Nucleus accumbens (tissue), 56 donors: ENCODE data around the gene CFAP45.

Experiments used
- DNase-seq, 56 donors: peaks; one replicate each; lab custom pipeline; 2025; lab: John Stamatoyannopoulos, UW

CFAP45 gene

GRCh38 chr1:159859767-159860322 lies 40.1 kb downstream of the CFAP45 start:
- DNase-seq = no peak

DNA sequence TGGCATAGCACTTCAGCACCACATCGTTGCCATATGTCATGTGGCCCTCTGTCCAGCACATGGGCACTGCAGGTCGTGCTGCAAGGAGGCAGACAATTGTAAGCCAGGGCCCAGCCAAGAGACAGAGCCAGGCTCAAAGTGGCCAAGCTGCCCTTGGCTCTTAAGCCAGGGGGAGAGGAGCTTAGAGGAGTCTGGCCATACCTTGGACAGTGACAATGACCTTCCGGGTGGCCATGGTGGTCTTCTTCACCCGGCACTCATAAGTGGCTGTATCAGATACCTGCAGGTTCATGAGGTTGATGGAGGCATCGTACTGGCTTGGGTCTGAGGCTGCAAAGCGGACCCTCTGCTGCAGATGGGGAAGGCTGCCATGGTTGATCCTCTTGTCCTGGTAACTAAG lies 42.1 kb downstream of the CFAP45 start:
- no peak for DNase-seq

- DNase-seq = peak in 2 of 56 donors; percentile 3 to 4
These were observed 43.4 kb downstream of the CFAP45 start for GRCh38 chr1:159856576-159856975.

GRCh38 chr1:159855709-159856108 lies 44.3 kb downstream of the CFAP45 start:
- no peak for DNase-seq

DNA sequence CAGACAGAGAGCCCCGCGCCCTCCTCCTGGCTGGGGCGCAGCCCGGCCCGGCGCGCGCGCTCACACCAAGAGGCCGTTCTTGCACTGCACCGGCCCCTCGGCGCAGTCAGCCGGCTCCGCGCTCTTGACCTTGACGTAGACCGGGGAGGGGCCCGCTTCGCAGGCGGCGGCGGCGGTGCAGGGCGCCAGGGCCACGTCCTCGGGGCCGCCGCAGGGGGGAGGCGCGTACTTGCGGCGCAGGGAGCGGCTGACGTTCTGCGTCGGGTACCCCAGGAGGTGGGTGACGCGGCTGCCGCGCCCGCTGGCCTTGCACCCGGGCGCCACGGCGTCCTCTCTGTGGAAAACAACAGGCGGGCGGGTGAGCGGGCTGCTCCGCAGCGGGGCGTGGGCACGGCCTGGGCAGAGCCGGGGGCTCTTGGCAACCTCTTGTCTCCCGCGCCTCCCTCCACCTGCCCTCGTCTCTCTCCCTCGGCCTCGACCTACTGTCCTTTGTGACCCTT lies 45.2 kb downstream of the CFAP45 start:
- DNase-seq = peak in 55 of 56 donors; percentile 25 to 88 (median 69)

- DNase-seq = peak in 53 of 56 donors; percentile 11 to 82 (median 52)
These were observed 45.8 kb downstream of the CFAP45 start for GRCh38 chr1:159854116-159854692.

- no peak for DNase-seq
These were observed 46.4 kb downstream of the CFAP45 start for GRCh38 chr1:159853417-159854115.

DNA sequence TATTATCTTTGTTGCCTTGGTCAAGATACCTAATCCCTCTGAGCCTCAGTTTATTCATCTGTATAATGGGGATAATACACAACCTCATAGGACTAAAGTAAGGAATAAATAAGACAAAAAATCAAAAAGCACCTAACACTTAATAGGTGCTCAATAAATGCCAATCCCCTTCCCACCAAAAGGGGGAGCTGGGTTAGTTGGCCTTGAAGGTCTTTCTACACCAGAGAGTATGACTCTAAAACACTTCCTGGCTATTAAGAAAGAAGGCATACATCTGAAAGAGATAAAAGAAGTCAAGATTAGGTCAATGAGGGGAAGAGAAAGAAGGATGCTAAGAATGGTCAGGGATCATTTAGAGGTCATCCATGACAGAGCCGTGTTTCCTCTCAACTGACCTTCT lies 48.6 kb downstream of the CFAP45 start:
- no peak for DNase-seq

DNA sequence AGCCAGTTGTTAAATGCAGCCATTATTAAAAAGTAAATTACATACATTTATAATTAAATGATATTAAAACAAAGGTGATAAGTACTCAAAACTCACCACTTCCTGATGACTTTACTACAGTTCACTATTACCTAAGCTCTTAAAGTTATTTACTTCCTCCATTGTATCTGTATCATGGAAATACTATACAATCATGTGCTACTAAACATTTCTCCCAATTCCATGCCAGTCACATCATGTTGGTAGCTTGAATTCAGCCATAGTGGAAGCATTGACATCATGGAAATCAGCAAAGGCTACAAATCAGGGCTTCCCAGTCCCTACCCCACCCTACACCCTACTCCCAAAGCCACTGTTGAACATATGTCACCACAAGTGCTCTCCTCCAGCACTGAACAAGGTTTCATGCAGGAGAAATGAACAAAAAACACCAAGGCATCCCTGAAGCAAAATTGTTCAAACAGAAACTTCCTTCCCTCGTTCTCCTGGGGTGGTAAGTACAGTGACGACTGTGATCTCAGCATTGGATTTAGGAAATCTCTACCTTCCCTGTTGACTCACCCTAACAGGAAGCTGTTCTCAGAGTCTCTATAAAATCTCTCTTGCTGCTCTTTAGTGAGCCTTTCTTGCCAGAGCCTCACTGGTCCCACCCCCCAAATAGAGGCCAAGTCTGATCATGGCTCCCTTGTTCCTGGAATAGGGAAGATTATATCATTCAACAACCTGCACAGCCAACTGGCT lies 50.2 kb downstream of the CFAP45 start:
- DNase-seq = no peak

DNA sequence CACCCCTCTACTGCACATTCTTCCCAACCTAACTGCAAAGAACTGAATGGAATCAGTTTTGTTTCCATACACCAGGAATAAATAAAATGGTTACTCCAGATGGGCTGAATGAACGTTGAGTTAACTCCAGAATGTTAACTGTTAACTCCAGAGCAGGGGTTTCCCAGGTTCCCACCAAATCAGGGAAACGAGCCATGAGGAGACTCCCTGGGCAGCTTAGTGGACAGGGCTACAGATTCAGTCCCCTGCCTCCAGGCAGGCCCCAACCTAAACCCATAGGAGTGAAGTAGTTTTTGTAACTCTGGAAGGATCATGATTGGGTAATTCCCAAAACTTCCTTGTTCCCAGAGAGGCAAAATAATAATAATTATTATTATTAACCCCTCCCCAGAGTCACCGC lies 51.6 kb downstream of the CFAP45 start:
- DNase-seq = no peak

- DNase-seq = no peak
These were observed 52.7 kb downstream of the CFAP45 start for GRCh38 chr1:159847231-159847630.

DNA sequence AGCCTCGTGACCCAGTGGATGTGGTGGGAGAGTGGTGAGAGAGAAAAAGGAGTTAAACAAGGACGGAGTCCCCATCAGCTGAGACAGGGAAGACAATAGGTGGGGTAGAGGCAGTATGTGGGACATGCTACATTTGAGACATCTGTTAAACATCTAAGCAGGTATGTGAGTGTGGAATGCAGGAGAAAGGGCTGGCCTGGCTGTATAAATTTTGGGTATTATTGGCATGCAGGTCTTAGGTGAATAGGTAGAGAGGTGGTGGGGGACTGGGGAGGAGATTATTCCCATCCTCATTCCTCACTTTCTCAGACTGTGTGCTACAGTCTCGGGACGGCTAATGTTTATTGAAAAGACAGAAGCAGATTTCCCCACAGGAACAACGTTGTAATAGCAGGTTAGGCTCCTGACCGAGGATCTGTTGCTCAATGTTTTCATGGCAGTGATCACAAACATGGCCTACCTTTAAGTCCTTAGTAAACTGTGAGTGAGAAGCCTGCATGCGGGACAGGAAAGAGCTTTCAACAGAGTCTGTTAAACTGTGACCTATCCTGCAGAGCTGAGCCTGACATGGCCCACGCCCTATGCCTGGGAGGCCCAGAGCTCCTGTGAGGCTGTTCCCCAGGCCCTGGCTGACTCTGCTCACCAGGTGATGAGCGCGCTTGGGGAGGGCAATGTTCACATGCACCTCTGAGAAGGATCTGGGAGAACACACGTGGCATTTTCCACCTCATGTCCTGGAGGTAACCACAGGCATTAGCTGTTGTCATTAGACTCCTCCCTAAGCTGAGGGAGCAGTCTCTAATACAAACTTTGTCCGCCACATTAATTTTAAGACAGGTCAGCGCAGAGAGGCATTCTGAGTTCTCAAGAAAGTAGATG lies 54.0 kb downstream of the CFAP45 start:
- DNase-seq = no peak

DNA sequence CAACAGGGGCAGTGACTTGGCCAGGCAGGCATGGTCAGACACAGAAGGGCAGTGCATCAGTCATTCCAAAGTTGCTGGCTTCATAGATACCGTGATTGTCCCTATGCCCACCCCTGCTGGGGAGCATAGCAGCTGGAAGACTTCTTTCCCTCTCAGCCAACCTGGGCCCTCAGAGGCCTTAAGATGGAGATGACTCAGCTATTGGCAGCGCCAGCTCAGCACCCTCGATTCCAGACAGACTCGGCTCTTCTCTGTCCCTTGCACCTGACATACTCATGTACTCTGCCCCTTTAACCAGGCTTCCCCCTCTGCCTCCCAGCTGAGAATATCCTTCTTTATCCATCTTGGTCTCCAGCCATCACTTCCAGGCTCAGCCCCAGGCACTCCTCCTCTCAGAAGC lies 56.5 kb downstream of the CFAP45 start:
- DNase-seq = no peak

DNA sequence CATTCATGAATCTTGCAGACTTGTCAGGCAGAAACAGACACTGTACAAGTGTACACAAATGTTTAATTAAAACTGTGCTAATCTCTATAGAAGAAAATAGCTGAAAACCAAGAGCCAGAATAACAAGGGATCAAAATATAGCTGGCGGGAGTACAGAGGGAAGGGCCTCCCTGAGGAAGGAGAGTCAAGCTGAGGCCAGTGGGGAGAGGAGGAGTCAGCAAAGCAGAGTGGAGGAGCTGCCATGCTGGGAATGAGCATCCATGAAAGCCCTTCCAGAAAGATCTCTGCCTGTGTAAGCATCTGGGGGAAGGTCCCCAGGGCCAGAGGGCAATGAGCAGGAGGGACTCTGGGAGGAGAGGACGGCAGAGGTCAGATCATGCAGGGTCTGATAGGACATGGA lies 58.2 kb downstream of the CFAP45 start:
- DNase-seq = no peak

DNA sequence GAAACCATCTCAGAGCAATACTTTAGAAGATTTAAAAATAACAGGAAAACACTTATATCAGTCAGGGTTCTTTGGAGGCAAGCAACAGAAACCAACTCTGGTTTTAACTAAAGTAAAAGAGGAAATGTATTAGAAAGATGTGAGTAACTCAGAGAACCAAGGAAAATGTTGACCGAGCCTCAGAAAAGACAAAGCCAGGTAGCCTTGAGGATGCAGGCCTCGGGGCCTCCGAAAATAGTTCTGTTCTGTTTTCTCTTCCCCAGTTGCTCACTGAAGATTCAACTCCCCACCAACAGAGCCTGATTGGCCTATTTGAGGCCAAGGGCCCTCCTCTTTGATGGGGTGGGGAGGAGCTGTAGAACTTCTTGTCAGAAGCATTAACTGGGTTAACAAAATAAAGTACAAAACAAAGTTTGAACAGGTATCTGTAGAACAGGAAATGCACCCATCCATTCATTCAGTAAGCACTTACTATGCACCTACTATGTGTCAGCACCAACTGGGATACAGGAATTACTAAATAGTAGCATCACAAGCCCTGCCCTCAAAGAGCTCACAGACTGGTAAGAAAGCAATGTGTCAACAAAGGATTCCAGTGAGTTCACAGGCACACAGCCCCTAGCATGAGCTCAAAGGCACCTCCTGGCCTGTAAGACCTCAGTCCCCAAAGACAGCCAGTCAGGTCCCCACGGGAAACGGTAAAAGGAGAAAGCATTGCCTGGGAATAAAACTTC lies 60.7 kb downstream of the CFAP45 start:
- no peak for DNase-seq

GRCh38 chr1:159838715-159839114 lies 61.2 kb downstream of the CFAP45 start:
- no peak for DNase-seq

DNA sequence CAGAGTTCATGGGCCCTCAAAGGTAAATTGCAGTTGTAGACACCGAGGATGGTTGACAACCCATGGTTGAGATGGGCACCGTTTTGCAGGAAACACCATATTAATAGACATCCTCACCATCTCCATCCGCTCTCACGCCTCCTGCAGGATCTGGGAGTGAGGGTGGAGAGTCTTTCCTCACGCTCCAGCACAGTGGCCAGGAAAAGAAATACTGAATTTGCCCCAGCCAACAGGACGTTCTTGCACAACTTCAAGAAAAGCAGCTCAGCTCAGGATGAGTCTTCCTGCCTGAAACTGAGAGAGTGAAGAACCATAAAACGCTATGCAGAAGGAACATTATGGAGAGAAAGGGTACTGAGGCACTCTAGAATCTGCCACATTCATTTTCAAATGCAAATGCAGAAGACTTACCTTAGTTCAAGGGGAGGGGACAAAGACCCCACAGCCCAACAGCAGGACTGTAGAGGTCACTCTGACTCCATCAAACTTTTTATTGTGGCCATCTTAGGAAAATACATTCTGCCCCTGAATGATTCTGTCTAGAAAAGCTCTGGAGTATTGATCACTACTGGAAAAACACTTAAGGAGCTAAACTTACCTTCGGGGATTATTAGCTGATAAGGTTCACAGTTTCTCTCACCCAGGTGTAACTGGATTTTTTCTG lies 64.0 kb downstream of the CFAP45 start:
- DNase-seq = no peak

DNA sequence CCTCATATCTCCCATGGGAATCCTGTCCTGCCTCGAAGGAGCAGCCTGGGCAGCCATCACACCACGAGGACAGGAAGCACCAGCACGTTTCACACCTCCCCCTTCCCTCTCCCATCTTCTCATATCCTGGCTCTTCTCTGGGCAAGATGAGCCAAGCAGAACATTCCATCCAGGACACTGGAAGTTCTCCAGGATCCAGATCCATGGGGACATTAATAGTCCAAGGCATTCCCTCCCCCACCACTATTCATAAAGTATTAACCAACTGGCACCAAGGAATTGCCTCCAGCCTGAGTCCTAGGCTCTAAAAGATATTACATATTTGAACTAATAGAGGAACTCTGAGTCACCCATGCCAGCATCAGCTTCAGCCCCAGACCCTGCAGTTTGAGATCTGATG lies 64.6 kb downstream of the CFAP45 start:
- no peak for DNase-seq

GRCh38 chr1:159832309-159832708 lies 67.7 kb downstream of the CFAP45 start:
- no peak for DNase-seq
